HG02970 (cell line): Measurements from ENCODE around the gene IL3RA.
"Not testable (repeated sequence)": the region's sequence is repeated elsewhere in the genome, so short reads cannot be mapped to it uniquely, and the experiment has no call there.

Experiments used
- ATAC-seq: cut with Tn5 transposase; IDR thresholded peaks from one replicate; pipeline ENCODE4 v1.9.1; 2021; ENCODE audit warnings: mild to moderate bottlenecking, moderate library complexity, moderate number of reproducible peaks; ENCODE audit not compliant: unreplicated experiment, low FRiP score

IL3RA gene

DNA sequence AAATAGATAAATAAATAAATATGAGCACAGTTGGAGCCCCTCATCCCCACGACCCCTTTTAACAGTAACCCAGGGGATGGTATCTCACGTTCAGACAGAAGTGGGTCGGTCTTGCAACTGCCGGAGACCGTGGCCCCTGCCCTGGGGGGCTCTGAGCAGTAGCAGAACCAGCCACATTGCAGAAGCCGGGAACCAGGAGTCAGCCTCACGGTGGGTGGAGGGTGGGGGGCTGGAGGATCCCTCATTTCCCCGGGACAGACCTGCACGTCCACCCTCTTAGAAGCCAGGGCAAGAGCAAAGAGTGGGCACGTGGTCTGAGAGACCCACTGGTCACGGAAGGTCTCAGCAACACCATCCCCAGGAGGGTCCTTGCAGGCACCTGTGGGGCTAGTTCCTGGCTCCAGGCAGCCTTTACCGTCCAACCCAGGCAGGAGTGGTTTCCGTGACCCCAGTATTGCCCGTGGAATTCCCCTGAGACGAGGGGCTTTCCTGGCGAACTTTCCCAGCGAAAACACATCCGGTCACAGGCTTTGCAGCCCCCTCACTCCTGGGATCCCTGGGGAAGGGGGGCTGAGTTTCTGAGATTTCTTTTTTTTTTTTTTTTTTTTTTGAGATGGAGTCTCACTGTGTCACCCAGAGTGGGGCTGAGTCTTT, 8.8 kb upstream of the IL3RA start:
- no peak for ATAC-seq

GRCh38 chrX:1330605-1331004, 6.0 kb upstream of the IL3RA start:
- ATAC-seq = no peak

DNA sequence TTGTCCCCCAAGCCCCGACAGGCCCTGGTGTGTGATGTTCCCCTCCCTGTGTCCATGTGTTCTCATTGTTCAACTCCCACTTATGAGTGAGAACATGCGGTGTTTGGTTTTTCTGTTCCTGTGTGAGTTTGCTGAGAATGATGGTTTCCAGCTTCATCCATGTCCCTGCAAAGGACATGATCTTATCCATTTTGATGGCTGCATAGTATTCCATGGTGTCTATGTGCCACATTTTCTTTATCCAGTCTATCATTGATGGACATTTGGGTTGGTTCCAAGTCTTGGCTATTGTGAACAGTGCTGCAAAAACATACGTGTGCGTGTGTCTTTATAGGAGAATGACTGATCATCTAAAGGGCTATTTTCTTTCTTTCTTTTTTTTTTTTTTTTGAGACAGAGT, 4.2 kb upstream of the IL3RA start:
- not testable (repeated sequence) for ATAC-seq

GRCh38 chrX:1334854-1335253, 1.7 kb upstream of the IL3RA start:
- ATAC-seq = no peak

DNA sequence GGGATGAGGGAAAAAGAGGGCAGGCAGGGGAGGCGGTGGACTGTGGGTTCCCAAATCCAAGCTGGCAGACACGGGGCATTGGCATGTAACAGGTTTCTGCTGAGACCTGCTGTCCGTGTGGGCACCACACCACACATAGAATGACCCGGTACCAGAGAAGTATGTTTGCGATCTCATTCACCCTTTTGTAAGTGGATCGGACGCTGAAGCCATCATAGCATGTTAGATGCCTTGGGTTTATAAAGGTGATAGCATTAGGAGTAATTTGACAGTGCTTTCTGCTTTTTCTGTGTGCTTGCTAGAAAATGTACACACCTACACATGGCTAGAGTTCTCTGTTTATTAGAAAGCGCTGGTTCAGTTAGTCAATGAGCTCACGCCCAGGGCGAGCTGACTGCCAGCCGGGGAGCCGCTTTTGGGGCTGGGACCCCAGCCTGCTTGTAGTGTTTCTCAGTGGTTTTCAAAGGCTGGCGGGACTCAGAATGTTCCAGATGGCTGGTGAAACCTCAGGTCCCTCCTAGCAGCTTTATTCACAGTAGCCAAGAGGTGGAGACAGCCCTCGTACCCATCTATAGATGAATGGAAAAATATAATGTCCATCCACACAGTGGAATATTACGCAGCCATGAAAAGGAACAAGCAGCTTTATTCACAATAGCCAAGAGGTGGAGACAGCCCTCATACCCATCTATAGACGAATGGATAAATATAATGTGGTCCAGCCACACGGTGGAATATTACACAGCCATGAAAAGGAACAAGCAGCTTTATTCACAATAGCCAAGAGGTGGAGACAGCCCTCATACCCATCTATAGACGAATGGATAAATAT, 579 bp downstream of the IL3RA start:
- no peak for ATAC-seq

GRCh38 chrX:1341545-1342184, 5.1 kb downstream of the IL3RA start:
- no peak for ATAC-seq

DNA sequence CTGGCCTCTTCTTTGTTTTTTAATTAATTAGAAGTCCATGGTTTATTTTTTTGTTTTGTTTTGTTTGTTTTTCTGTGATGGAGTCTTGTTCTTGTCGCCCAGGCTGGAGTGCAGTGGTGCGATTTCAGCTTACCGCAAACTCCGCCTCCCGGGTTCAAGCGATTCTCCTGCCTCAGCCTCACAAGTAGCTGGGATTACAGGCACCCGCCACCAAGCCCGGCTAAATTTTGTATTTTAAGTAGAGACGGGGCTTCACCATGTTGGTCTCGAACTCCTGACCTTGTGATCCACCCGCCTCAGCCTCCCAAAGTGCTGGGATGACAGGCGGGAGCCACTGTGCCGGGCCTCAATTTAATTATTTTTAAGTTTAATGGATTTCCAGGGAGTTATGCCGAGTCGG, 13.0 kb downstream of the IL3RA start:
- ATAC-seq = not testable (repeated sequence)

GRCh38 chrX:1351981-1352714, 15.6 kb downstream of the IL3RA start:
- ATAC-seq = no peak

DNA sequence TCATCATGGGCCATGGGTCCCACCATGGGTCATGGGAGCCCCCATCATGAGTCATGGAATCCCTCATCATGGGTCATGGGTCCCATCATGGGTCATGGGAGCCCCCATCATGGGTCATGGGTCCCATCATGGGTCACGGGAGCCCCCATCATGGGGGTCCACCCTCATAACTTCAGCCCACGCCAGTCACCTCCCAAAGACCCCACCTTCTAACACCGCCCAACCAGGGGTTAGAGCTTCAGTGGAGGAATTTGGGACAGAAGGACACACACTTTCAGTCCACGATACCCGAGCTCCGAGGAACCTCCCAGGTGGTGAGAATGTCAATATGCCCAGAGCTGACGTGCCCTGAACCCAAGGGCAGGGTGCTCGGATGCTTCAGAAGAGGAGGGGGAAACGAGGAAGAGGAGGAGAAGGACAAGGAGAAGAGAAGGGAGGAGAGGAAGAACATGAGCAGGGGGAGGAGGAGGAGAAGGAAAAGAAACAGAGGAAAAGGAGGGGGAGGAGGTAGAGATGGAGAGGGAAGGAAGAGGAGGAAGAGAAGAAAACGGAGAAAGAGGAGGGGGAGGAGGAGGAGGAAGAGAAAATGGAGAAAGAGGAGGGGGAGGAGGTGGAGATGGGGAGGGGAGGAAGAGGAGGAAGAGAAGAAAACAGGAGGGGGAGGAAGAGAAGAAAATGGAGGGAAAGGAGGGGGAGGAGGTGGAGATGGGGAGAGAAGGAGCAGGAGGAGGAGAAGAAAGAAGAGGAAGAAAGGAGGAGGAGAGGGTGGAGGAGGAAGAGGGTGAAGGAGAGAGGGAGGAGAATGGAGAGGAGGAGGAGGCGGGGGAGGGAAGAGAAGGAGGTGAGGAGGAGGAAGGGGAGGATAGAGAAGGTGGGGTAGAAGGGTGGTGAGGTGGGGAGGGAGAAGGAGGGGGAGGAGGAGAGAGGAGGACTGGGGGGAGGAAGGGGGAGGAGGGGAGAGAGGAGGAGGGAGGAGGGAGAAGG, 17.7 kb downstream of the IL3RA start:
- no peak for ATAC-seq

DNA sequence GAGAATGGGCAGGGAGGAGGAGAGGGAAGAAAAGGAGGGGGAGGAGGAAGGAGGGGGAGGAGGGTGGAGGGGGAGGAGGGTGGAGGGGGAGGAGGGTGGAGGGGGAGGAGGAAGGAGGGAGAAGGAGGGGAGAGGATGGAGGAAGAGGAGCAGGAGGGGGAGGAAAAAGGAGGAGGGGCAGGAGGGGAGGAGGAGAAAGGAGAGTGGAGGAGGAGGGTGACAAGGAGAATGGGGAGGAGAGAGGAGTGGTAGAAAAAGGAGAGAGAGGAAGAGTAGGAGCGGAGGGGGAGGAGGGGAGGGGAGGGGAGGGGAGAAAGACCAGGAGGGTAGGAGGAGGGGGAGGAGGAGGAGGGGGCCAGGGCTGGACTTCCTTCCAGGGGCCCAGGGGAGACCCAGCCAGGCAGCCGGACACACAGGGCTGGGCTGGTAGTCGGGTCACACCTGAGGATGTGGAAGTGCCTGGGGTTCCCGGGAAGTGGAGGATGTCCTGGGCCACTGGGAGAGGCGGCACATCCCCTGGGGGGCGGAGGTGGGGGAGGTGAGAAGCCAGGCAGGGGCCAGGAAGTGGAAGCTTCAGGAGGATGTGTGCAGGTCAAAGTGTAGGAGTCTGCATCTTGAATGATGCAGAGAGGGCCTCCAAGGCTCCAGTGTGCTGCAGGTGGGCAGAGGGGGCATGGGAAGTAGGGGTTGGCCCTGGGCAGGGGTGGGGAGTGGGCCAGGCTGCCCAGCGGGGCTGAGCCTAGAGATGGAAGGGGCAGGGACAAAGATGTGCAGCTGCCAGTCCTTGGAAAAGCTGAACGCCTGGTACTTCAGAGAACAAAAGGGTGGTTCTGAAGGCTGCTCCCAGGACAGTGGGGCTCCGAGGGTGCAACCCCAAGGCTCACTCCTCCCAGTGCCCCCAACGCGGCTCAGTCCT, 18.8 kb downstream of the IL3RA start:
- no peak for ATAC-seq

DNA sequence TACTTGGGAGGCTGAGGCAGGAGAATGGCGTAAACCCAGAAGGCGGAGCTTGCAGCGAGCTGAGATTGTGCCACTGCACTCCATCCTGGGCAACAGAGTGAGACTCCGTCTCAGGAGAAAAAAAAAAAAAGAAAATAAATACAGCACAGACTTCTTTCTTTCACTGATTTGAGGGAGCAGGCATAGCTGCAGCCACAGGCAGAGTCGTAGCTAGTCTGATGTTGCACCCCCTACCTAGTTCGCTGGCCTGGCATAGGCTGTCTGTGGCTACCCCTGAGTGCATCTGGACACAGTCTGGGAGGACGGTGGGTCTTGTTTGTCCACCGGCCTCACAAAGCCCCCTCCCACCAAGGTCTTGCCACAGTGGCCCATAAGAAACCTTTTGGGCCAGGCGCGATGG, 21.4 kb downstream of the IL3RA start:
- no peak for ATAC-seq

- ATAC-seq = no peak
Measured at GRCh38 chrX:1358793-1359476, 22.4 kb downstream of the IL3RA start.

- ATAC-seq = no peak
Measured at GRCh38 chrX:1359477-1359873, 22.9 kb downstream of the IL3RA start.

- no peak for ATAC-seq
Measured at GRCh38 chrX:1360171-1360570, 23.6 kb downstream of the IL3RA start.

GRCh38 chrX:1361275-1361674, 24.7 kb downstream of the IL3RA start:
- ATAC-seq = no peak

GRCh38 chrX:1361910-1362309, 25.3 kb downstream of the IL3RA start:
- ATAC-seq = no peak

- not testable (repeated sequence) for ATAC-seq
Measured at GRCh38 chrX:1366363-1366762, 29.8 kb downstream of the IL3RA start.

GRCh38 chrX:1368385-1368698, 31.8 kb downstream of the IL3RA start:
- no peak for ATAC-seq
